Hepatic stellate cell (primary cell): ENCODE measurements around the gene CCDC15.

ENCODE experiments used
- DNase-seq: peaks from one replicate; pipeline ENCODE4 v3.0.0; 2011; ENCODE audit warnings: low spot score

Gene CCDC15

DNA sequence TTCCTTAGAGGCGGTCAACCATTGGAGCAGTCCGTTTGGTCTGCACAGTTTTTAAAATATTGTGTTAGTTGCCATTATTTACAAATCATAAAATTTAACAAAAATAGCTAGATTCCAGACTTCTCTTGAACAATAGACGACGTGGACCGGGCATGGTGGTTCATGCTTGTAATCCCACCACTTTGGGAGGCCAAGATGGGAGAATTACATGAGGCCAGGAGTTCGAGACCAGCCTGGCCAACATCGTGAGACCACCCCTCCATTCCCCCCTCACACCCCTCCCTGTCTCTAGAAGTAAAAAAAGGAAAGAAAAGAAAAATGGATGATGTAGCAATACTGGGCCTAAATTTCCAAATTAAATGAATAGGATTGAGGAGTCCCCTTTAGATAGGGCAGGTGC is 110.1 kb downstream of the CCDC15 start:
- DNase-seq, result no peak

DNA sequence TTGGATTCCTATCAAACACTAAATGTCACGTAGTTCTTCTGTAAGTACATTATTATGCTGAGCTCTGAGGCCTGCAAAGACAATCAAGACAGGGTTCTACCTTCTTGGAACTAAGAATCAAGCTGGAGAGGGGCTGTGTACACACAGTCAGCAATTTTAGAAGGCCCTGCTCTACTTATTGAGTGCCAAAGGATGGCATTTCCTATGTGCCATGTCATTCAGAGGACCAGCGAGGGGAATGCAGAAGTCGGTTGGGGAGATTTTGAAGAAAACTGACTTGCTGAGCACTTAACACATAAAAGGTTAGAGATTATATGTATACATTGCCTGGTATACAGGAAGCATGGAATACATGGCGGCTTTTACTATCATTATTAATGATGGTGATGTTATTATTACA is 114.4 kb downstream of the CCDC15 start:
- no peak for DNase-seq

DNA sequence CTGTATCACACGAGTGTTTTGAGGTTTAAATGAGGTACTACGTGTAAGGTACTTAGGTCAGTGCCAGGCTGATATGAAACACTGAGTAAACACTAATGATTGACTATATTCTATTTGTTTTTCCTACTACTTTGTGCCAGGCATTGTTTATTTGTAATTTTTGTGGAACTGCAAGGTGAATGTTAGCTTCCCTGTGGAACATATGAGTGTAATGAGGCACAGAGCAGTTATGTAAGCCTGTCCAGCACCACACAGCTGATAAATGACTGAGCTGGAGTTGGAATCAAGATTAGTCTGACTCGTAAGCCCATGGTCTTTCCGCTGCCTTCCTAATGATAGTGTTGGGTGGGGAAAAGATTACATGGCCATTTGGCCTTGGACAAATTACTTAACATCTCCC is 115.0 kb downstream of the CCDC15 start:
- DNase-seq, result no peak

DNA sequence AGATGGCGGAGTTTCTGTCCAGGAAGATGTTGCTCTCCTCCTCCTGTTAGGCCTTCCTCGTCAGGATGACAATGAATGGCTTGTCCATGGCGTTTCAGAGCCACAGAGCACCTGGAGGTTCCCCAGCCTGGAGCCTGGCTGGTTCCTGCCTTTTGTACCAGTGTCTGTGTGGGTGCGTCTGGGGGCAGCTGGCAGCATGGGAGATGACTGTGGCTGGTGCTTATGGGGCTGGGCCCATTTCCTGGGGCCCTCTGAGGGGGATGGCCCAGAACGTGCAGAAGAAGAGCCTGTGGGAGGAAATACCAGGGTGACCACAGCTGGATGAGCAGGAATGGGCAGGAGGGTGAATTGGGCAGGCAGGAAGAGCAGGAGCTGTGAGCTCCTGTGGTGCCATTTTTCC is 115.8 kb downstream of the CCDC15 start:
- no peak for DNase-seq

DNA sequence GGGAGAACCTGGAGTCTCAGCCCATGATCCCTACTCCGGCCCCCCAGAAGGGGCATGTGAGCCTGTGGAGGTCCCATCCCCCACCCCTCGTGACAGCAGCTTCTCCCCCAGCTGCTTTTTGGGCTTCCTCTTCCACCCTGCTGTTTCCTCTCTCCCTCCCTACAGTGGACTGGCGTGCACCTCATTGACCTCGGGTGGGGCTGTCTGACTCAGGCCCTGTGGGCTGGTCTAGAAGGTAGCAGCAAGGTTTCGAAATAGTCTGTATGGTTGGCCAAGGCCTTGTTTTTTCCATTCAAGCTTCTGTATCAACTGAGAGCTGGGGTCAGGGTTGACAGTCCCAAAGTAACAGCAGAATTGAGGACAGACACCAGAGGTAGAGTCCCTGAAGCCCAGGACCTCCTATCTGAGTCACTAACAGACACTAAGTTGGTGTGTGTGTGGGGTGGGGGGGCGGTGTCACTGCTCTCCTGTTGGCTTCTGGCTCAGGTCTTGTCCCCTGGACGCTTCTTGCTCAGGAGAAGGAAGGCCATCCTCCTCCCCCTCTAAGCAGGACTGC is 116.8 kb downstream of the CCDC15 start:
- peak; percentile 81 for DNase-seq

DNA sequence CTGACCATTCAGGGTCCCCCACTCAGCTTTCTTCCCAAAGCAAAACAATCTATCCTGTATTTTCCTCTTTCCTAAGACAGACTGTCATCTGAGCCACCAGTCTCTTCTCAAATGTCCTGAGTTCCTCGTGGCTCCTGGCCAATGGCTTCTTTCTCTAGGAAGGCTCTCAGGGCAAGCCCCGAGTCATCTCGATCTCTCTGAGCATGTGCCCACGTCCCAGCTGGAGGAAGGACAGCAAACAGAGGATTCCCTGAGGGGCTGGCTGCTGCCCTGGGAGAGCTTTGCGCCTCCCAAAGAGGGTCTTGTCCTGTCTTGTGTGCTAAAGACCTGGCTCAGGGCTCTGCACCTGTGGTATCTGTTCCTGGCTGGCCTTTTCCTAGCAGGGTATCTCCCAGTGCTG is 117.4 kb downstream of the CCDC15 start:
- no peak for DNase-seq

DNA sequence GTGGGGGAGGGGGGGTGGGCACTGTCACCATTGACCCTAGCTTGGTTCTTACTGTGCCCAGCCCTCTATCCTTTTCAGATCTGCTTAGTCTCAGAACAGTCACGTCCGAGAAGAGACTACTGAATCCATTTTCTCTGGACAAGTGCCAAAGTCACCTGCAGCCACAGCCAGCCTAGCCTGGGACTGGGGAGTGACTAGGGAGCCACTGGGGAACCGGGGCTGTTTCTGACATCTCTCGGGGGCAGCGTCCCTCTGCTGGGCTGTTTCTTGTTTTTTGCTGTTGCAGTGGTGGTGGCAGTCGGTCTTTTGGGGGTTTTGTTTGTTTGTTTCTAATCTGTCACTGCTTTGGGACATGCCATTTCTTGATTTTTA is 117.8 kb downstream of the CCDC15 start:
- no peak for DNase-seq

DNA sequence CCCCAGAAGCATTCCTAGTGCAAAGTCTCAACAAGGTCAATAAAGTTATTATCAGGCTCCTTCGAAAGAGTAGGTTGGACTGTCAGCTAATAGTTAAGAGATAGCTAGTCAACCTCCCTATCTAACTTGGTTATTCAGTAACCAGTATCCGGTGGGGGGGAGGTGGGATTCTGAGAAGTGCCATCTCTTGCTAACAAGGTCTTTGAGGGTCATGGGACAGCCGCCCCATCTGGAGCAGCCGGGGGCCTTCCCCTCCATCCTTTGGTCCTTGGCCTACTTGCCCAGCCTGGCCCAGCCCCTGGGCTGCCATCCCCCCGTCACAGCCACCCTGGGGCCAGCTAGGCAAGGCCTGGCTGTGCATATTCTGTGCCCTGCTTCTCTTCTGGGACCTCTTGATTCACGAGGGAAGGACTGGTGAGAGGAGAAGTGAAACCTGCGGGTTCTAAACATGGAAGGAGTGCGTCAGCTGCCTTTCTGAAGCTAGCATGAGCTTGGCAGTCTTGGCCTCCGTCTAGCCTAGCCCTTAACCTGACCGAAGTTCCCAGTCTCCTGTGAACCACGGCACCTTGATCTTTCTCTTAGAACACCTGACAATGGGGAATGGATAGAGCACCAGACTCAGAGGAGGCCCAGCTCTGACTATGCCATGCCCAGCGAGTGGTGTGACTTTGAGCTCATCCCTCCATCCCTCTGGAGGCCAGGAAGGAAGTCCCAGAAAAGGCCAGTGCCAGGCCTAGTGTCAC is 118.4 kb downstream of the CCDC15 start:
- no peak for DNase-seq

DNA sequence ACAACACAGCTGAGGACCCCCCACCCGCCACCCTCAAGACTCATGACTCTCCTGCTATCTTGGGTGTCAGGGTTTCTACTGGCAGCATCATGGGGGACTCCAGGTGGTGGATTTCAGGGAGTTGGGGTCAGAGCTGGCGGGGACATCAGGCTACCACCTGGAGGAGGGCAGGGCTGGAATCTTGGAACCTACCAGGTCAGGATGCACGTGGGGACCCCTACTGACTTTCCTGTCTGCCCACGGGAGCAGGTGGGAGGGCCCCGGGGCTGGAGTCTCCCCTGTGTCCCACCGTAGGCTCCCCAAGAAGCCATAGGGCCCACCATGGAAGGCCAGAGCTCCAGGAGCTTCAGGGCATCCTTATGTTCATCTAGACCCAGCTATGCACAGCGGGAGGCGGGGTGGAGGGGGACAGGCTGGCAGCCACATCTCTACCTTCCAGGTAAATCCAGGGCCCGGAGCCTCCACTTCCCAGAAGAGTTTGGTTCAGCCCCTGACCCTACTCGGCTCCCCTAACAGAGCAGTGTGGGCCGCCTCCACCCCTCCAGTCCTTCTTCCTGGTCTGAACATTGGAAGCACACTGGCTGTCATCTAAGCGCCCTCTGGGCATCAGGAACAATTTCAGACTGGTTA is 119.1 kb downstream of the CCDC15 start:
- DNase-seq, result no peak

DNA sequence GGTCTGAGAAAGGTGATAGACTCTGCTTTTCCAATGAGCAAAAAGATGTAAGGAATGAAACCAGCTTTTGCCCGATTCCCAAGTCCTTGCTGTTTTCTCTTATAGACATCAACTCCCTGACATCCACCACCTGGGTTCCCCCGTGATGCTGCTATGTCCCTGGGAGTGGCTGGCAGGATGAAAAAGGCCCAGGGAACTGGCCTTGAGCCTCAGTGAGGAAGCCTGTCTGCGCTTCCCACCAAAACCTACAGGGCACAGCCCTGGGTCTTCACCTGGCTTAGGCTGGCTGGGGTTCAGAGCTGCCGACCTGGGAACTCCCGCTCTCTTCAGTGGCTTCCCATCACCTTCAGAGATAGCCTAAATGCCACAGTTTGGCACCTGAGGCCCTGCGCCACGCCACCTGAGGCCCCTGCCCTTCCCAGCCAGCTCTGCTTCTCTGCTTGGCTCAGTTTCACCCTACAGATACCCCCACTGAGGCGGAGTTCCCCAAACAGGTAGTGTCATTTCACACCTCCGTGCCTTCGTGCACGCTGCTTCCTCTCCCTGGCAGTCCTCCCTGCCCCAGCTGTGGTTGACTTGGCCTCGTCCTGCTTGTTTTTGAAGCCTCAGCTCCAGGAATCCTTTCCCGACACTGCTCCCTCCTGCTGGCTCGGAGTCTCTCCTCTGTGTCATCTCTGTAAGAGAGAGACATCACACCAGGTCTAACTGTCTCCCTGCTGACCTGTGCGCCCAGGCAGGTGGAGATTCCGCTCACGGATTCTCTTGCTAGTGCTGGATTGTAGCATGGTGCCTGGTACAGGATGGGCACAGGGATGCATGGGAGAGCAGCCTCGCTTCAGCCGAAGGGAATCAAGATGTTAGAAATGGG is 119.8 kb downstream of the CCDC15 start:
- DNase-seq, result no peak

DNA sequence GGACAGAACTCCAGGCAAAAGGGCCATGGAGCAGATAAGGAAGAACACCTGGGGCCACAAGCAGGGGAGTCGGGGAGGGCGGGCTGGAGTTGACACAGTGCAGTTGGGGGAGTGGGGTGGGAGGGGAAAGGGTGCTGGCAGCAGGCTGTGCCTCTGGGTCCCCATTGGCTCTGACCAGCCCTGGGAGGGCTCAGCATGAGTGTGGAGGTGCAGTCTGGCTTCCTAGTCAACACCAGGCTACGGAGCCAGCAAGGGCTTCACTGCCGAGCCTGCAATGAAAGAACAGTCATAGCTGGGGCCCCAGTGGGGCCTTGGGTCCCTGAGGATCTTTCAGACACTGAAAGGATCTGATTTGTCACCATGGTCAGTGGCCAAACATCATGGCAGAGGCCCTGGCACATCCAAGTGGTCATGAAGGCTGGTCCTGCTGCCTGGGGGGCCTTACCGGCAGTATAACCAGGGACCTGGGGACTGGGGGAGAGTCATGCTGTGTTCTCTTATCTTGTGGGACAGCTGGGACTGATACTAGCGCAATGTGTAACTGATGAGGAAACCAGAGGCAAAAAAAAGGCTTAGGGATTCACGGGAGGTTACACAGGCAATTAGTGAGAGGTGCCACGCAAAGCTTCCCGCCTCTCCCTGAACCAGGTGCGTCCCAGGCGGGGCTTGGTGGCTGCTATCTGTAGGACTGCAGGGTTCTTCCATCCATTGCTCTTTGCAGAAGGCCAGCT is 120.7 kb downstream of the CCDC15 start:
- DNase-seq, result no peak

DNA sequence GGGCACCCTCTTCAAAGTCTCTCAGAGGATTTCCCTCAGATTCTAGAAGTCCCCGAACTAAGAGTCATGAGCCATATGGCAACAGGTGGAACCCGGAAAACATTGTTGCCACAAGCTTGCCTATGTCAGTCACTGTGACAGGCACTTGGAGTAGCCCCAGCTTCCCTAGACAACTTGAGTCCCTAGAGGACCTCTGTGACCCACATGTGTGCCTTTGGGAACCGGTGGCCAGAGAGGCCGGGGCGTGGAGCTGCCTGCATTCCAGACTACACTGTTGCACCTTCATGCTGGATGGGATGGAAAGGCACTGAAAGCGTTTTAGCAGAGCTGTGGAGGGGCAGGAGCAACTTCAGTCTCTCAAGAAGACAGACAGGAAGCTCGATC is 121.2 kb downstream of the CCDC15 start:
- DNase-seq, result no peak

DNA sequence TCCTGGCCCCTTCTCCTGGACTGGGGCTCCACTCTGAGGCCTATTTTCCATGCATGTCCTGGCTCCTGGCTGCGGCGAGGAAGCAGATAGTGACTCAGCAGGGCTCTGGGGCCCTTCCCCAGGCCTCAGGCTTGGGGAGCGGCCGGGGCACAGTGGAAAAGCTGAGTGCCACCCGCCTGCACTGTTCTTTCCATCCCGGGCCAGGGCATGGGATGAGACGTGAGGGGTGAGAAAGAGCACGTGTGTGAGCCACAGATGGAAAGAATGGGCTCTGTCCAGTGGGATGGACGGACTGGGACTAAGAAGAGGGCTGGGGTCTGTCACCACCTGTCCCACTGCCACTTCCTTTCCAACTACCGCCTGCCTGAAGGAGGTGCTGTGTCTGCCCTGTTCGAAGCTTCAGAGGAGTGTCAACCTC is 121.9 kb downstream of the CCDC15 start:
- DNase-seq, result no peak

DNA sequence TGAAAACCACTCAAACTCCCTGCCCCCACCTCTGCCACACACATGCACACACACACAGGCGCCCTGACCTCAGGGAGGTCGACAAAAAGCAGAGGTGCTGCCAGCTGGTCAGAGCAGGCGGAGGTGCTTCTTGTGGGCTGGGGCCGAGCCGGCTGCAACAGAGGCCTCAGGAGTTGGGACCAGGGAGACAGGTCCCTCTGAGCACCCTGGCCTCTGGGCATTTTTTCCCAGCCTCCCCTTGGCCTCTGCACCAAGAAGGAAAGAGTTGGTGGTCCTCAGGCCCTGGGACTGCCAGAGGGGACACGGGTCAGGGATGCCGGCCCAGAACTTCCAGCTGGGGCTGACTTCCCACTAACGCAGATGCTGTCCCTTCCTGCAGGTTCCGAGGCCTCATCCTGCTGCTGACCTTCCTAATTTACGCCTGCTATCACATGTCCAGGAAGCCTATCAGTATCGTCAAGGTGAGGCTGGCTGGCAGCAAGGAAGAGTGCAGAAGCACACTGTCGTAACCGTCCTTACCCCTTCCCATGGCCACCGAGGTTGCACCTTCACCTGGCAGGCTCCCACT is 122.5 kb downstream of the CCDC15 start:
- no peak for DNase-seq

DNA sequence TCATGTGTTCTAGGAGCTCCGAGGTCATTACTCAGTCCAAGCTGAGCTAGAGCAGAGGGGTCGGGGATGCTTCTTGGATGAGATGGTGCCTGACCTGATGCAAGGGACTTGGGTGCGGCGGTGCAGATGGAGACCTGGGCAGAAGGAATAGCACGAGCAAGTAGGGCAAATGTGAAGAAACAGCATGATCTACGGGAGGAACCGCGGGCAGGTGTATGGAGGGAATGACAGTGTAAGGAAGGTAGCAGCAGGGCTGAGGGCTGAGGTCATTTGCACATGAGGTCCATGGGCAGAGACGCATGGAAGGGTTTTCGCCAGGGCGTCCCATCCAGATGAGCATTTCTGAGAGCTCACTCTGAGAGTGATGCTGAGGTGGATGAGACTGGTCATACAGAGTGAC is 124.0 kb downstream of the CCDC15 start:
- DNase-seq, result no peak

DNA sequence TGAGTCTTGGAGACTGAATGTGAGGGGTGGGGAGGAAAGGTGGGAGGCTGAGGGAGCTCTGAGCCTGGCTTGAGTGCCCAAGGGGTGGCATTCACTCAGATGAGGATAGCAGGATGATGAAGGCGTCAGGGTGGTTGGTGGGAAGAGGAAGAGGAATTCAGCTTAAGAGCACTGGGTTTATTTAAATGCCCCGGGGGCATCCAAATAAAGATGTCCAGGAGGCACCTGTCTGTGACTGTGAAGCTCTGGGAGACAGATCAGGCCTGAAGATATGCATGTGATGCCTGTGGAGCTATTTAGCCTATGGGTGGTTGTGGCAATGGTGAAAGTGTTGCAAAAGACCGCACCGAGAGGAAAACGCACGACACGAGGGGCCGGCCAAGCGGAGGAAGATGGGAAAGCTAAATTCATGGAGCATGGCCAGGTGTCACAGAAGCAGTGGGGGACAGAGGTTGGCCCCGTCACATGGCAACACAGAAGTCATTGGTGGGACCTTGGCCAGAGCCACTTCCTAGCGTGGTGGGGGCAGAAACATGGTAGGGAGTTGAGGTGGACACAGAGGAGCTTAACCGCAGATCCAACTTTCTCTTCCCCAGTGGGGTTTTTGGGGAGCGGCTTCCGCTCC is 124.6 kb downstream of the CCDC15 start:
- DNase-seq, result no peak

DNA sequence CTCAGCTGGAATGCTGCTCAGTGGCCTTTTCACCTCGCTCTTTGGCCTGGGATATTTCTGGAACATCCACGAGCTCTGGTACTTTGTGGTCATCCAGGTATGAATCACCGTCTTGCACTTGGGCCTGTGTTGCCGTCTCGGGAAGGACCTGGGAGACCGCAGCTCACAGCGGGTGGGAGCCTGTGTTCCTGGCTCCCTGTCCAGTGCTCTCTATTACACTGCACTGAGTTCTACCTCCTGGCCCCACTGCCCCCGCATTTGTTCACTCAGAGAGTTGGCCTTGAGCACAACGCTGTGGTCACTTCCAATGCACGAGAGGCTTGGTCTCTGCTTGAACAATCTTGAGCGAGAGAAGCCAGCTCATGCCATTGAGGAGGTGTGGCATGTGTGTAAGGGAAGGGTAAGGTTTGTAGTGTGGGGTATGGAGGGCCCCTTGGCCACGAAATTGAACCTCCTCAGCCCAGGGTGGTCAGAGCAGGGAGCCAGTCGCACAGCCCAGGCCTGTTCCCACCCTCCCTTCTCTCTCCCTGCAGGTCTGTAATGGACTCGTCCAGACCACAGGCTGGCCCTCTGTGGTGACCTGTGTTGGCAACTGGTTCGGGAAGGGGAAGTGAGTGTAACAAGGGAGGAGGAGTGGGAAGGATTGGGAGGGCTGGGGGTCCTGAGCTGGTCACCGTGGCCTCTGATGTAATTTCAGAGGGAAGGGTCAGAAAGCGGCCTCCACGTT is 125.3 kb downstream of the CCDC15 start:
- DNase-seq, result no peak

DNA sequence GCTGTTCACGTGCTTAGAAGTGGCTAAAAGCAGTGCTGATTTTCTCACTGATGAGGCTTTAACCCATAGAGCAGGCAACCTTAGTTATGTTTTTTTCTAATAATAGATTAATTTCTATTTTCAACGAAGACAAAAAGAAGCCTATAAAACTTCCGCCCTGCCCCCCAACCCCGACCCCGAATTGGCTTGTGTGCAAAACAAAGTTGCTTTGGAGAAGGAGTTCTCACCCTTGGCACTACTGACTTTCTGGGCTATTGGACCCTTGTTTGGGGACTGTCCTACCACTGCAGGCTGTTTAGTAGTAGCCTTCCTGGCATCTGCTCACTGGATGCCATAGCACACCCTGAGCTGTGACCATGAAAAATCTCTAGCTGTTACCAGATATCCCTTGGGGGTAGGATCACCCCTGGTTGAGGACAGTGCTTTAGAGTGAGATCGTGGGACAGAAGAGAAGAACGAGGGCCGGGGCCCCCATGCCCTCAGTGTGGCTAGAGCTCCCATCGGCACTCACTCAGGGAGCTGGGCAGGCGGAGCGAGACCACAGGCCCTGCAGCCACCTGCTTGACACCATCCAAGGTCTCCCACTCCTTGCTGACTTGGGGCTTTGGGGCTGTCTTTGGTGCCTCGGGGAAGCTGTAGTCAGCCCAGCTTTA is 126.0 kb downstream of the CCDC15 start:
- no peak for DNase-seq

DNA sequence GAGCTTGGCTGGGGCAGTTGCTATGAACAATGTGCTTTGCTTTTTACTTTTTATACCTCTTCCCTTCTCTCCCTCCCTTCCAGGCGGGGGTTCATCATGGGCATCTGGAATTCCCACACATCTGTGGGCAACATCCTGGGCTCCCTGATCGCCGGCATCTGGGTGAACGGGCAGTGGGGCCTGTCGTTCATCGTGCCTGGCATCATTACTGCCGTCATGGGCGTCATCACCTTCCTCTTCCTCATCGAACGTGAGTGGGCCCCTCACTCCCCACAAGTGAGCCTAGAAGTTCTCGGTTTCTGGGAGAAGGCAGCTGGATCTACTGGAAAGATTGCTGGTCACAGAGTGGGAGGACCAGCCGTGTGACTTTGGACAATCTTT is 126.5 kb downstream of the CCDC15 start:
- no peak for DNase-seq
